ENCODE measurements around the gene THSD4. TPM values are rescaled to one million over a fixed set of nuclear protein-coding genes. Genes with fewer than 3 reads are reported as not detected.
A peak's percentile ranks its signal among the peaks of the same experiment; 100 is the strongest.
"Not testable (repeated sequence)": the region's sequence is repeated elsewhere in the genome, so short reads cannot be mapped to it uniquely, and the experiment has no call there.

Gene THSD4
- total RNA-seq, 1 donor: 15.6 TPM

DNA sequence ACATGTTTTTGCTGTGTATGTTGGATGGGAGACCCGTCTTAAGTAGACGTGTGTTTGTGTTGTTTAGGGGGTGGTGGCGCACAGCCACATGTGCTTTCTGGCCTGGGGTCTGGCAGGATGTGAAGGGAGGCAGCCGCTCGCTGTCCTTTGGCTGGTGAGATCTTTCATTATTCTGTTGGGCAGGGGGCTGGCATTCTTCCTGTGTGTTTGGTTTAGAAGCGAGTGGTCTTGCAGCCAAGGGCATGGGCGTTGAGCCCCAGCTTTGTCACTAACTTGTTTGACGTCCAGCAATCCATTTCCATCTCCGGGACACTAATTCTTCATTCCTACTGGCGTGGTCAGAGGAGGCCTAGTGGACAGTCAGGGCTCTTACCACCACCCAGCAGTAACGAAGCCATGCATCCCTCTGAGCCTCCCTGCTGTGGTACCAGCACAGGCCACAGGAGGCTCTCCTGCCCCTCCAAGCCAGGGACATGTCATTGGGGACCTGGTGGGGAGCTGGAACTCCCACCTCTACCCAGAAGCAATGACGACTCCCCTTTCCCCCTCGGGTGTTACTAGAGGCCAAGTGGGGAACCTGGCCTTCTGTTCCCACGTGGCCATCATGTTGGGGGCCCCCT lies 10.7 kb downstream of the THSD4 start:
- H3K9me3 ChIP-seq (ENCODE audit: low read depth, low read length): no peaks in the 10 kb centered on the region
- no peak overlapping the region for H3K4me2 ChIP-seq (ENCODE audit: insufficient read depth, low read length)
- no peak for DNase-seq (ENCODE audit: insufficient read length, low spot score, missing footprints)
- H3K27ac ChIP-seq (ENCODE audit: low read depth, low read length): no peak overlapping the region
- TF ChIP-seq, protein P1, sequence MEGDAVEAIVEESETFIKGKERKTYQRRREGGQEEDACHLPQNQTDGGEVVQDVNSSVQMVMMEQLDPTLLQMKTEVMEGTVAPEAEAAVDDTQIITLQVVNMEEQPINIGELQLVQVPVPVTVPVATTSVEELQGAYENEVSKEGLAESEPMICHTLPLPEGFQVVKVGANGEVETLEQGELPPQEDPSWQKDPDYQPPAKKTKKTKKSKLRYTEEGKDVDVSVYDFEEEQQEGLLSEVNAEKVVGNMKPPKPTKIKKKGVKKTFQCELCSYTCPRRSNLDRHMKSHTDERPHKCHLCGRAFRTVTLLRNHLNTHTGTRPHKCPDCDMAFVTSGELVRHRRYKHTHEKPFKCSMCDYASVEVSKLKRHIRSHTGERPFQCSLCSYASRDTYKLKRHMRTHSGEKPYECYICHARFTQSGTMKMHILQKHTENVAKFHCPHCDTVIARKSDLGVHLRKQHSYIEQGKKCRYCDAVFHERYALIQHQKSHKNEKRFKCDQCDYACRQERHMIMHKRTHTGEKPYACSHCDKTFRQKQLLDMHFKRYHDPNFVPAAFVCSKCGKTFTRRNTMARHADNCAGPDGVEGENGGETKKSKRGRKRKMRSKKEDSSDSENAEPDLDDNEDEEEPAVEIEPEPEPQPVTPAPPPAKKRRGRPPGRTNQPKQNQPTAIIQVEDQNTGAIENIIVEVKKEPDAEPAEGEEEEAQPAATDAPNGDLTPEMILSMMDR (IDR thresholded peaks at IDR 0.05; ENCODE audit: extremely low read depth, low read depth, low read length): peak; percentile 37
- H3K36me3 ChIP-seq (ENCODE audit: insufficient read depth, low read length): no peaks in the 10 kb centered on the region
- no peaks in the 10 kb centered on the region for H4K20me1 ChIP-seq (ENCODE audit: insufficient read depth, low read length)
- H3K79me2 ChIP-seq (ENCODE audit: insufficient read depth, low read length): peaks cover 33% of the 10 kb centered on the region
- peak overlapping the region; percentile 9 for H2AFZ ChIP-seq (ENCODE audit: low read length)
- H3K4me3 ChIP-seq (ENCODE audit: insufficient read depth, low read length): no peak overlapping the region
- H3K4me1 ChIP-seq (ENCODE audit: insufficient read depth, low read length): peaks cover 4% of the 10 kb centered on the region
- H3K27me3 ChIP-seq (ENCODE audit: insufficient read depth, low read length): no peaks in the 10 kb centered on the region

DNA sequence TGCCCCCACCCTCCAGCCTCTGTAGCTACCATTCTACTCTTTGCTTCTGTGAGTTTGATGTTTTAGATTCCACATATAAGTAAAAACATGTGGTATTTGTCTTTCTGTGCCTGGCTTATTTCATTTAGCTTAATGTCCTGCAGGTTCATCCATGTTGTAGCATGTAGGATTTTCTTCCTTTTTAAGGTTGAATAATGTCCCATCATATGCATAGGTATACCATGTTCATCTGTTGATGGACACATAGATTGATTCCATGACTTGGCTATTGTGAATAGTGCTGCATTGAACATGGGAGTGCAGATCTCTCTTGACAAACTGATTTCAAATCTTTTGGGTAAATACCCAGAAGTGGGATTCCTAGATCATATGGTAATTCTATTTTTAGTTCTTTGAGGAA lies 11.8 kb downstream of the THSD4 start:
- no peak overlapping the region for H3K4me2 ChIP-seq (ENCODE audit: insufficient read depth, low read length)
- no peaks in the 10 kb centered on the region for H3K27me3 ChIP-seq (ENCODE audit: insufficient read depth, low read length)
- no peak for DNase-seq (ENCODE audit: insufficient read length, low spot score, missing footprints)
- peaks cover 9% of the 10 kb centered on the region for H3K4me1 ChIP-seq (ENCODE audit: insufficient read depth, low read length)
- H4K20me1 ChIP-seq (ENCODE audit: insufficient read depth, low read length): no peaks in the 10 kb centered on the region
- H3K36me3 ChIP-seq (ENCODE audit: insufficient read depth, low read length): no peaks in the 10 kb centered on the region
- peaks cover 30% of the 10 kb centered on the region for H3K79me2 ChIP-seq (ENCODE audit: insufficient read depth, low read length)
- TF ChIP-seq, protein P1 (IDR thresholded peaks at IDR 0.05; ENCODE audit: extremely low read depth, low read depth, low read length): no peak
- no peak overlapping the region for H3K27ac ChIP-seq (ENCODE audit: low read depth, low read length)
- H3K4me3 ChIP-seq (ENCODE audit: insufficient read depth, low read length): no peak overlapping the region
- no peak overlapping the region for H2AFZ ChIP-seq (ENCODE audit: low read length)
- no peaks in the 10 kb centered on the region for H3K9me3 ChIP-seq (ENCODE audit: low read depth, low read length)

DNA sequence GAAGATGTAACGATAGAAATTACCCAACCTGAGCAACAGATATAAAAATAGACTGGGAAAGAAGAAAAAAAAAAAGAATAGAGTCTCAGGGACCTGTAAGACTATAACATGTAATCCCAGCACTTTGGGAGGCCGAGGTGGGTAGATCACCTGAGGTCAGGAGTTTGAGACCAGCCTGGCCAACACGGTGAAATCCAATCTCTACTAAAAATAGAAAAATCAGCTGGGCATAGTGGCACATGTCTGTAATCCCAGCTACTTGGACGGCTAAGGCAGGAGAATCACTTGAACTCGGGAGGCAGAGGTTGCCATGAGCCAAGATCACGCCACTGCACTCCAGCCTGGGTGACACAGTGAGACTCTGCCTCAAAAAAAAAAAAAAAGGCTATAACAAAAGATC lies 12.9 kb downstream of the THSD4 start:
- H4K20me1 ChIP-seq (ENCODE audit: insufficient read depth, low read length); H3K4me3 ChIP-seq (ENCODE audit: insufficient read depth, low read length); H2AFZ ChIP-seq (ENCODE audit: low read length); H3K36me3 ChIP-seq (ENCODE audit: insufficient read depth, low read length); DNase-seq (ENCODE audit: insufficient read length, low spot score, missing footprints); H3K4me1 ChIP-seq (ENCODE audit: insufficient read depth, low read length); H3K9me3 ChIP-seq (ENCODE audit: low read depth, low read length); H3K4me2 ChIP-seq (ENCODE audit: insufficient read depth, low read length); H3K27me3 ChIP-seq (ENCODE audit: insufficient read depth, low read length); H3K27ac ChIP-seq (ENCODE audit: low read depth, low read length): not testable (repeated sequence)
- peaks cover 27% of the 10 kb centered on the region for H3K79me2 ChIP-seq (ENCODE audit: insufficient read depth, low read length)

DNA sequence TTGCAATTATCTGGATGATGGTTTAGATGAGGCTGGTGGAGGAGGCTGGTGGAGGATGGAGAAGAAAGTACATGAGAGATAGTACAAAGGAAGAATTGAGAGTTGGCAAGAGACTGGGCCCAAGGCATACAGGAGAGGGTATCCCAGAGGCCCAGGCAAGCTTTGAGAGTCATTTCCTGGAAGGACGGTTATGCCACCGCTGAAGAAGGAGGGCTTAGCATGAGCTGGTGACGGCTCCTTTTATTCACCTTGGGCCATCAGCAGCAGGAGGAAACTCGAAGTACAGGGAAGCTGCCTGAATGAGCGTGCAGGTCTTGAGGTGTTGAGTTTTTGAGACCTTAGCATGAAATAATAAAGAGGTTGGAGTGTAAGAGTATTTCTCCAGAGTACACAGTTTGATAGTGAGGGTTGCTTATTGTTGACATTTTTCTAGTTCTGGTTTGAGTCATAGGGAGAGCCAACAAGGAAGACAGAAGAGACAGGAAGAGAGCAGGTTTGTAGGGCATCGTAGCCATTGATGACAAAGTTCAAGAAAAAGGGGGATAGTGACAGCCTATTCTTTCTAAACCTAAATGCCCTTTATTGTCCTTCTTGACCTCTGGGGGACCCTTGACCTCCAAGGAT lies 13.8 kb downstream of the THSD4 start:
- no peak for DNase-seq (ENCODE audit: insufficient read length, low spot score, missing footprints)
- no peaks in the 10 kb centered on the region for H3K27me3 ChIP-seq (ENCODE audit: insufficient read depth, low read length)
- H3K27ac ChIP-seq (ENCODE audit: low read depth, low read length): no peak overlapping the region
- H2AFZ ChIP-seq (ENCODE audit: low read length): no peak overlapping the region
- H3K79me2 ChIP-seq (ENCODE audit: insufficient read depth, low read length): peaks cover 24% of the 10 kb centered on the region
- H4K20me1 ChIP-seq (ENCODE audit: insufficient read depth, low read length): no peaks in the 10 kb centered on the region
- H3K9me3 ChIP-seq (ENCODE audit: low read depth, low read length): no peaks in the 10 kb centered on the region
- TF ChIP-seq, protein P1 (IDR thresholded peaks at IDR 0.05; ENCODE audit: extremely low read depth, low read depth, low read length): no peak
- no peaks in the 10 kb centered on the region for H3K36me3 ChIP-seq (ENCODE audit: insufficient read depth, low read length)
- H3K4me1 ChIP-seq (ENCODE audit: insufficient read depth, low read length): peaks cover 10% of the 10 kb centered on the region
- no peak overlapping the region for H3K4me3 ChIP-seq (ENCODE audit: insufficient read depth, low read length)
- no peak overlapping the region for H3K4me2 ChIP-seq (ENCODE audit: insufficient read depth, low read length)
